H1 (cell line): ENCODE measurements around the gene IPO9. TPM values are rescaled to one million over a fixed set of nuclear protein-coding genes. Genes with fewer than 3 reads are reported as not detected.

ENCODE experiments used
- CTCF ChIA-PET: fragments of 300-600 bp; sonication (Branson Sonifier 250); formaldehyde crosslinking; loops from one replicate; lab custom pipeline; 2021; ENCODE audit not compliant: partially characterized antibody; lab: Charles Lee
- POLR2A ChIA-PET: fragments of 300-600 bp; sonication (Branson Sonifier 250); formaldehyde crosslinking; loops from one replicate; lab custom pipeline; 2021; ENCODE audit warnings: inconsistent platforms; ENCODE audit not compliant: partially characterized antibody; lab: Charles Lee
- DNase-seq, 2 experiments: peaks; one replicate each; pipeline versions ENCODE4 v3.0.0 to v3.0.0-alpha.2; 2010 to 2022; ENCODE audit warnings: low spot score in 2 of 2, low read depth in 1 of 2, mixed read lengths in 1 of 2
- FAIRE-seq: peaks from 2 replicates; lab custom pipeline; 2011; peaks lifted over from hg19 to GRCh38; lab: Jason Lieb, UNC
- H2AFZ ChIP-seq: 2 replicates; pipeline ENCODE4 v1.8.1; 2012; ENCODE audit warnings: low read length, inconsistent platforms
- H2AK5ac ChIP-seq: 2 replicates; pipeline ENCODE4 v1.6.1; 2013; ENCODE audit warnings: low read depth, low read length
- H2BK120ac ChIP-seq: replicated peaks from 2 replicates; pipeline ENCODE3; 2013; ENCODE audit warnings: low read depth, low read length, inconsistent platforms
- H2BK12ac ChIP-seq: 2 replicates; pipeline ENCODE4 v1.6.1; 2013; ENCODE audit warnings: low read depth, low read length
- H2BK15ac ChIP-seq: 2 replicates; pipeline ENCODE4 v1.6.1; 2013; ENCODE audit warnings: low read length
- H2BK20ac ChIP-seq: 2 replicates; pipeline ENCODE4 v1.6.1; 2013; ENCODE audit warnings: low read length
- H2BK5ac ChIP-seq: 2 replicates; pipeline ENCODE4 v1.6.1; 2013; ENCODE audit warnings: low read depth, low read length
- H3K14ac ChIP-seq: 2 replicates; pipeline ENCODE4 v1.6.1; 2013; ENCODE audit warnings: inconsistent platforms; ENCODE audit not compliant: insufficient read length
- H3K18ac ChIP-seq: 2 replicates; pipeline ENCODE4 v1.6.1; 2013; ENCODE audit warnings: low read length; ENCODE audit errors: extremely low read depth
- H3K23ac ChIP-seq: 2 replicates; pipeline ENCODE4 v1.6.1; 2013; ENCODE audit warnings: inconsistent platforms; ENCODE audit not compliant: insufficient read length
- H3K23me2 ChIP-seq: 2 replicates; pipeline ENCODE4 v1.6.1; 2013; ENCODE audit warnings: low read depth, low read length
- H3K27ac ChIP-seq: 2 replicates; pipeline ENCODE4 v1.6.1; 2011; ENCODE audit warnings: low read depth, low read length, inconsistent platforms
- H3K27me3 ChIP-seq, 4 experiments: replicated peaks in 1 of 4; 1 replicate in 1 of 4; 2 replicates in 3 of 4; pipeline versions ENCODE4 v1.6.1 to v1.8.1; 2011 to 2013; ENCODE audit warnings: low read length in 3 of 4, mild to moderate bottlenecking in 3 of 4, inconsistent platforms in 2 of 4, mixed read lengths in 2 of 4, moderate library complexity in 1 of 4; ENCODE audit not compliant: control insufficient read depth in 3 of 4, insufficient read depth in 3 of 4; ENCODE audit errors: extremely low read depth in 1 of 4
- H3K36me3 ChIP-seq, 4 experiments: 2 replicates each; pipeline versions ENCODE4 v1.6.1 to v1.8.1; 2011 to 2013; ENCODE audit warnings: mild to moderate bottlenecking in 4 of 4, low read length in 3 of 4, moderate library complexity in 2 of 4, control low read depth in 1 of 4, inconsistent platforms in 1 of 4; ENCODE audit not compliant: insufficient read depth in 4 of 4, control insufficient read depth in 2 of 4
- H3K4ac ChIP-seq: replicated peaks from 2 replicates; pipeline ENCODE3; 2013; ENCODE audit warnings: low read length, low read depth, mixed read lengths, inconsistent platforms; ENCODE audit not compliant: insufficient read length
- H3K4me1 ChIP-seq, 4 experiments: replicated peaks in 1 of 4; 1 replicate in 1 of 4; 2 replicates in 3 of 4; pipeline versions ENCODE4 v1.6.1 to v1.8.1; 2011 to 2013; ENCODE audit warnings: low read length in 3 of 4, inconsistent platforms in 2 of 4, mixed read lengths in 1 of 4; ENCODE audit not compliant: insufficient read depth in 4 of 4, control insufficient read depth in 3 of 4
- H3K4me2 ChIP-seq, 2 experiments: 2 replicates each; pipeline versions ENCODE4 v1.6.1 to v1.8.1; 2011 to 2013; ENCODE audit warnings: low read depth in 2 of 2, low read length in 2 of 2, control low read depth in 1 of 2, inconsistent platforms in 1 of 2, mild to moderate bottlenecking in 1 of 2; ENCODE audit not compliant: insufficient read depth in 1 of 2
- H3K4me3 ChIP-seq, 4 experiments: fragments of 200-600, 300-600 bp in 1 of 4; sonication (generic), shearing (Covaris generic), sonication (Bioruptor Twin) in 1 of 4; 2 replicates each; pipeline versions ENCODE4 v1.5.1 to v1.8.1; 2011 to 2016; ENCODE audit warnings: low read length in 4 of 4, low read depth in 3 of 4, control low read depth in 2 of 4, inconsistent platforms in 2 of 4, mild to moderate bottlenecking in 2 of 4, mixed read lengths in 1 of 4, moderate library complexity in 1 of 4; ENCODE audit not compliant: insufficient read depth in 2 of 4; ENCODE audit errors: extremely low read depth in 1 of 4
- H3K56ac ChIP-seq: replicated peaks from 2 replicates; pipeline ENCODE3; 2013; ENCODE audit warnings: low read depth, mild to moderate bottlenecking, mixed read lengths, low read length, inconsistent platforms; ENCODE audit not compliant: insufficient read length
- H3K79me1 ChIP-seq: 2 replicates; pipeline ENCODE4 v1.6.1; 2013; ENCODE audit warnings: low read depth, low read length, control low read depth
- H3K79me2 ChIP-seq, 2 experiments: 2 replicates each; pipeline versions ENCODE4 v1.6.1 to v1.8.1; 2012 to 2013; ENCODE audit warnings: low read length in 2 of 2, mild to moderate bottlenecking in 2 of 2, inconsistent platforms in 1 of 2; ENCODE audit not compliant: insufficient read depth in 2 of 2, control insufficient read depth in 1 of 2
- H3K9ac ChIP-seq, 4 experiments: replicated peaks in 1 of 4; 1 replicate in 1 of 4; 2 replicates in 3 of 4; pipeline versions ENCODE4 v1.6.1 to v1.8.1; 2011 to 2013; ENCODE audit warnings: low read depth in 3 of 4, low read length in 3 of 4, control low read depth in 2 of 4, mild to moderate bottlenecking in 2 of 4, moderate library complexity in 2 of 4, inconsistent platforms in 1 of 4; ENCODE audit errors: extremely low read depth in 1 of 4
- H3K9me3 ChIP-seq, 2 experiments: 2 replicates each; pipeline versions ENCODE4 v1.6.1 to v1.8.1; 2012 to 2013; ENCODE audit warnings: mild to moderate bottlenecking in 2 of 2, moderate library complexity in 2 of 2, control low read depth in 1 of 2, inconsistent platforms in 1 of 2, low read depth in 1 of 2, low read length in 1 of 2, mixed read lengths in 1 of 2; ENCODE audit not compliant: insufficient read depth in 2 of 2
- H4K20me1 ChIP-seq, 2 experiments: replicated peaks in 1 of 2; 2 replicates each; pipeline versions ENCODE3 to v1.8.1; 2011 to 2013; ENCODE audit warnings: inconsistent platforms in 2 of 2, low read length in 2 of 2, mild to moderate bottlenecking in 1 of 2; ENCODE audit not compliant: insufficient read depth in 2 of 2, control insufficient read depth in 1 of 2
- H4K5ac ChIP-seq: 2 replicates; pipeline ENCODE4 v1.6.1; 2013; ENCODE audit warnings: low read length, low read depth, mixed read lengths, inconsistent platforms; ENCODE audit not compliant: insufficient read length
- H4K8ac ChIP-seq: 2 replicates; pipeline ENCODE4 v1.8.0; 2013; ENCODE audit warnings: mild to moderate bottlenecking, moderate library complexity, low read length, inconsistent platforms; ENCODE audit not compliant: insufficient read depth; ENCODE audit errors: extremely low read depth
- H4K91ac ChIP-seq: replicated peaks from 2 replicates; pipeline ENCODE3; 2013; ENCODE audit warnings: low read length, mixed read lengths, inconsistent platforms; ENCODE audit not compliant: insufficient read length
- CBX5 ChIP-seq: fragments of 300-800, 300-1000 bp; sonication (generic); IDR thresholded peaks from 2 replicates; pipeline ENCODE4 v1.7.1; 2016; ENCODE audit warnings: antibody characterized with exemption, low read length, low read depth
- NRF1 ChIP-seq: IDR thresholded peaks from 2 replicates; pipeline ENCODE4 v1.6.1; 2011; ENCODE audit warnings: mild to moderate bottlenecking, low read depth, low read length, improper control_type of control experiment
- RFX5 ChIP-seq: IDR thresholded peaks from 2 replicates; pipeline ENCODE4 v1.6.1; 2011; ENCODE audit warnings: low read depth, low read length, improper control_type of control experiment, borderline replicate concordance
- TEAD4 ChIP-seq: IDR thresholded peaks from 2 replicates; pipeline ENCODE4 v1.6.1; 2012; ENCODE audit warnings: low read depth, low read length, inconsistent platforms, mixed read lengths
- WGBS, 2 experiments: shearing (Covaris generic) in 1 of 2; methylation state at CpG; one replicate each; pipeline versions ENCODE4 v1.1.6 to v1.1.7; 2013 to 2015; ENCODE audit warnings: low lambda C conversion rate in 2 of 2, mixed read lengths in 2 of 2, inconsistent platforms in 1 of 2, low coverage in 1 of 2, missing lambda C conversion rate in 1 of 2; ENCODE audit not compliant: insufficient replicate concordance in 2 of 2, insufficient coverage in 1 of 2, insufficient read length in 1 of 2; ENCODE audit errors: extremely low coverage in 1 of 2, missing lambda C conversion rate in 1 of 2; 5-methylcytosine and 5-hydroxymethylcytosine counted together
- polyA plus RNA-seq, 7 experiments: library from polyadenylated mRNA; depleted of rRNA in 3 of 7; stranded (reverse) in 5 of 7; unstranded in 2 of 7; fragments of >200 nt in 5 of 7; fragments of 200-250 nt in 2 of 7; gene quantifications; 1 replicate in 5 of 7; 2 replicates in 1 of 7; 4 replicates in 1 of 7; pipeline versions ENCODE4 v1.2.1 to v1.2.3, GENCODE V29; 2011 to 2013; ENCODE audit warnings: missing spikeins in 2 of 7, mixed read lengths in 2 of 7
- total RNA-seq: library from RNA; stranded (reverse); fragmentation: NEBNext Ultra II Directional; extraction: Animal tissue kit (Norgen Biotek cat#: 25700); gene quantifications from 2 replicates; pipeline ENCODE4 v1.2.1, GENCODE V29; 2021

Gene IPO9
- total and polyA plus RNA-seq, 2 of the 8 experiments (the other 6 are each of a cell fraction or from before 2014, with no cell fraction given) = 61.0 to 122 TPM

DNA sequence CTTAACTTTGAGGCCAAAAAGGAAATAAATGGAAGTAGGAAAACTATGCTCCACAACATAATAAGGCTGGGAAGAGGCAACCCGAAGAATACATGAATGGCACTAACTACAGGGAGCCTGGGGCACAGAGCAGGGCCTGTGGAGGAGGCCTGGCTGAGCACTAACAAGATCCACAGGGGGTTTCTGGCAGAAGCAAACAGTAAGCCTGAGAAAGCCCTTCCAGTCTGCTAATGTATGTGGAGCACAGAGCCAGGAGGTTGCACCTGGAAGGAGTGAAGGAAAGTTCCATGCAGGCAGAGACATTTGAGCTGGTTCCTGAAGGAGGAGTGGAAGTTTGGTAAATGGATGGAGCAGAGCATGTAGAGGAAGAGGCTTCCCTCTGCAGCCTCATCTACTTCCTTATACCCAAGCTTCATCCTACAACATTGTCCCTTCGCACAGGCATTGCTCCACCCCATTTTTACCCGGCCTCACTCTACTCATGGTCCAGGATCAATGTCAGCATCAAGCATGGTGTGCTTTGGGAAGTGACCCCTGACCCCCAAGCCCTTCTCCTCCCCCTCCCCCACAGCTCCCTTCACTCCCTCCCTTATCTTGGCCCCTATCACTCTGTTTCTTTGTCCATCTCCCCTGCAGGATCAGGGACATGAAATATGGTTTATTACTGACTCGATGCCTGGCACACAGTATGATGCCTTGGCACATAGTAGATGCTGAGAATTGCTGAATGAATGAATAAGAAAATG, 83.0 kb downstream of the IPO9 start:
- 75% methylated on average over 4 of the region's 4 CpGs; no CpG with 5 or more reads in 1 of the 2 experiments for WGBS, 2 experiments
- H3K56ac ChIP-seq = no peak overlapping the region
- H3K4me3 ChIP-seq = no peak overlapping the region; a peak in 2 of 8 replicates
- H2BK15ac ChIP-seq = no peak overlapping the region; the same call in 1 of the 2 replicates
- peaks cover 0 to 4% (median 1%) of the 10 kb centered on the region in 4 experiments; a peak in 5 of 7 replicates for H3K4me1 ChIP-seq
- H3K9me3 ChIP-seq = no peaks in the 10 kb centered on the region
- H2BK20ac ChIP-seq = no peak overlapping the region
- no peaks in the 10 kb centered on the region for H3K79me2 ChIP-seq
- no peaks in the 10 kb centered on the region for H3K23me2 ChIP-seq
- no peak overlapping the region for H4K8ac ChIP-seq
- no peak overlapping the region for H3K4ac ChIP-seq
- H3K27ac ChIP-seq = 0 out of 2 replicates have a peak overlapping the region, but pooled peaks have one; percentile 11
- H2BK12ac ChIP-seq = no peak overlapping the region
- no peak overlapping the region for H2AK5ac ChIP-seq
- H3K79me1 ChIP-seq = no peaks in the 10 kb centered on the region
- FAIRE-seq = peak; percentile 13
- TF ChIP-seq RFX5 (no peak), NRF1 (no peak), TEAD4 (no peak), CBX5 (no peak)
- TF ChIP-seq, all 59 proteins: peak for 0
- Histone ChIP-seq H4K91ac (no peak overlapping the region), H3K9ac (no peak overlapping the region), H2BK120ac (no peak overlapping the region), H2AFZ (no peak overlapping the region), H4K5ac (no peak overlapping the region), H3K4me2 (peak overlapping the region; percentile 11 to 13; a peak in 2 of 4 replicates), H3K27me3 (no peaks in the 10 kb centered on the region; a peak in 1 of 7 replicates), H3K18ac (no peak overlapping the region), H2BK5ac (no peak overlapping the region), H3K14ac (no peak overlapping the region), H4K20me1 (no peaks in the 10 kb centered on the region), H3K36me3 (no peaks in the 10 kb centered on the region), H3K23ac (no peak overlapping the region)
- DNase-seq = no peak
- ChIA-PET POLR2A (interaction anchor here (0.7 to 1.3 kb wide), 2 partner anchors 18 to 33 kb away, joined by 3 to 4 read pairs; no protein-coding TSS in a partner anchor), CTCF (interaction anchor here (1.8 to 12.4 kb wide), 5 partner anchors 10 to 88 kb away, joined by 8 to 147 read pairs (median 10); no protein-coding TSS in a partner anchor)
